Measurements from ENCODE around the gene RSPO1.
"Not testable (repeated sequence)": the region's sequence is repeated elsewhere in the genome, so short reads cannot be mapped to it uniquely, and the experiment has no call there.

RSPO1 gene, protein sequence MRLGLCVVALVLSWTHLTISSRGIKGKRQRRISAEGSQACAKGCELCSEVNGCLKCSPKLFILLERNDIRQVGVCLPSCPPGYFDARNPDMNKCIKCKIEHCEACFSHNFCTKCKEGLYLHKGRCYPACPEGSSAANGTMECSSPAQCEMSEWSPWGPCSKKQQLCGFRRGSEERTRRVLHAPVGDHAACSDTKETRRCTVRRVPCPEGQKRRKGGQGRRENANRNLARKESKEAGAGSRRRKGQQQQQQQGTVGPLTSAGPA

DNA sequence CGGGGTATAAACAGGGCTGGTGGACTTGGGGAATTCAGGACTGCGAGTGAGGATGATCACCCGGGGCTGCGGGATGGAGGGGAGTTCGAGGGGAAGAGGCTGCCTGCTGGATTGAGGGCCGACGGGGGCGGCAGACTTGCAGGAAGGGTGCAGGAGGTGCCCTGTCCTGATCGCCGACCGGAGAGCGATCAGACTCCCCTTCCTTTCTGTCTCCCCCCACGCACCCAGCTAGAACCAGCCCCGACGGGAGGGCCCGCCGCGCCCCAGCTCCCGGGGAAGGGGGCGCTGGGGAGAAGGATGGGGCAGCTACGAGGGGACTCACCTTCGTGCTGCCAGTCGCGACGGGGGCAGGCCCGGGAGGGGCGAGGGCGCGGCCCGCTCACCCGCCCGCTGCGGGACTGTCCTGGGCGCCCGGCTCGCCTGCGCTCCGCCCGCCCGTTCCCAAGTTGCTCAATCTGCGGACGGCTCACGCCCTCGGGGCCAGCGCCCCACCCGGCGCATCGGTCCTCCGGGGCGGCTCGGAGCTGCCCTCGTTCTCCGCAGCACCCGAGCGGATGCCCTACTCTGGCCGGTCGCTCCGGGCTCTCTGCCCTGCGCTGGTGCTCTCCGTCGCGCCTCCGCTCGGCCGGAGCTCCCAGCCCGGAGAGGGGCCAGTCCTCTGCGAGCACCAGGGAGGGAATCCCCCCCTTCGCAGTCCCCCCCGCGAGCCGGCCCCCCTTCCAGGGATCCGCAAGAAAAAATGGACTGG lies at the start of gene RSPO1:
Gene RSPO1, minus strand, starts transcription at position 649 of the 748 bp plus-strand sequence. CDS start 5,231 bp downstream, outside the sequence.
- DNase-seq (ENCODE audit: low read depth): no peak

DNA sequence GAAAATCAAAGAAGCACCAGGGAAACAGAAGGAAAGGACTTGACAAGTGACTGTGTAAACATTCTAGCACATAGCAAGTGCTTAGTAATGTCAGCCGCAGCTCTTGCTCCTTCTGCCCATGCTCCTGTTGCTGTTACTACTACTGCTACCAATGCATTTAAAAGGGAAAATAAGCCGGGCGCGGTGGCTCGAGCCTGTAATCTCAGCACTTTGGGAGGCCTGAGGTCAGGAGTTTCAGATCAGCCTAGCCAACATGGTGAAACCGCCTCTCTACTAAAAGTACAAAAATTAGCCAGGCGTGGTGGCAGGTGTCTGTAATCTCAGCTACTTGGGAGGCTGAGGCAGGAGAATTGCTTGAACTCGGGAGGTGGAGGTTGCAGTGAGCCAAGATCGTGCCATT lies 49.5 kb upstream of the RSPO1 start:
- DNase-seq (ENCODE audit: low read depth): not testable (repeated sequence)

DNA sequence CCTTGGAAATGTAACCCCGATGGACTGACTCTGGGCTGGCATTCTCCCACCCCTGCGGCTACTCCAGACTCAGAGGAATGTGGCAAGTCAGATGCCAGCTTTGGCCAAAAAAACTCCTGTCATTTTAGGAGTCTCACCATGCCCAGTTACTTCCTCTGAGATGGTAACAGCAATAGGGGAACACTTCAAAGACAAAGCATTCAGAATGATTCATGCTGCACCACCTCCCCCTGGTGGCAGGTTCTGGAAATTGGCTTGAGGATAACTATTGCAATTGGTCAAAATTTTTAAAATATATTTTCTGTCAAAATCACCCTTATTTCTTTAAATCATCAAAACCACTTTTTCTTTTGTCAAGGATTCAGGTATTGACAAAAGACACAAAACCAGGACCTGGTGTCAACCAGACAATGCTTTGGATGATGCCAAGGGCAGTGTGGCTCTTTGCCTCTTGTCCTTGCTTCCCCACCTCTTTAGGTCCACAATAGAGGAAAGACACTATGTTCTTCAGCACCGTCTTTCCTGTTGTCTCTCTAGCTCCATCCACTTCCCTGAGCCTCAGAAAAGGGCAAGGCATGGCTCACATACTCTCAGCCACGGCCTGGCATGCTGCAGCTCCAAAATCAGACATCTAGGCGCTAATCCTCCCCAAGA lies 47.8 kb upstream of the RSPO1 start:
- DNase-seq (ENCODE audit: low read depth): peak; percentile 62

DNA sequence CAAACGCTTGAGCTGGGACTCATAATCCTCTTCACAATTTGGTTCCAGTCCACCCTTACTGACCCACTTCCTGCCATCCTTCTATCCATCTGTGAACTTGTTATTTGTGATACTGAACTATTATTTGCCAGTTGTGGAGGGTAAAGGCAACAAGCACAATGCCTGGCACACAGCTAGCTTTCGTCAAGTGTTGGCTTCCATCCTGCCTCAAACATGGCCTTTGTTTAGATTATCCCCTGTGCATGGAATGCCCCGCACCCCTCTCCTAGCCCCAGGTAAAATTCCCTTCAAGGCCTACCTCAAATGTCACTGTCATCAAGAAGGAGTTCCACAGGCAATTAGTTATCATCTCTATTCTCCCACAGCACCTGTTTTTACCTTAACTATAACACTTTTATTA lies 46.2 kb upstream of the RSPO1 start:
- no peak for DNase-seq (ENCODE audit: low read depth)

DNA sequence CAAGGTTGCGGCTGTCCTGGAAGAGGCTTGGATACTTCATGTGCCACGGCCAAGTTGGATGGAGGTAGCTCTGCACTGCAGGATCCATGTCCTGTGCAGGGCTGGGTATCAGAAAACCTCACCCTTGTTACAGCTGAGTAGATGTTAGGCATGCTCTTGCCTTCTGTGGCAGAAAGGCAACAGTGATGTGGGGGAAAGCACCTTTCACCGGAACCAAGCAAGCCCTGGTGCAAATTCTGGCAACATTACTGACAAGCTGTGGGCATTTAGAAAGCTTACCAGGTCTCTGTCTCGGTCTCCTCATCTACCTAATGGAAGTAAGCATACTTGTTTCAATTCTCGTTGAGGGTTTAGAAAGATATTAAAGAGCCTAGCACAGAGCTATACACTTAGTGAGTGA lies 43.1 kb upstream of the RSPO1 start:
- DNase-seq (ENCODE audit: low read depth): no peak

DNA sequence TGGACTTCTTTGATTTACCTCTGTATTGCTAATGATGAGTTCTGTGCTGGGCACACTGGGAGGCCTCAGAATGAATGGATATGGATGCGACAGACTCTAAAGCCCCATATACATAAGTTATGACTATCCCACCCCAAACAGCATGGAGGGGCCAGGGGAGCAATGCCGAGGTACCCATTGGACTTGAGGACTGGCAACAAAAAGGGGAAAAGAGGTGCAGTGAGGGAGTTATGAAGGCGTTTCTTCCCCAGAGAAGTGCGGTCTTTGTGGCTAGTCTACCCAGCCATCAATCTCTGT lies 42.4 kb upstream of the RSPO1 start:
- no peak for DNase-seq (ENCODE audit: low read depth)

DNA sequence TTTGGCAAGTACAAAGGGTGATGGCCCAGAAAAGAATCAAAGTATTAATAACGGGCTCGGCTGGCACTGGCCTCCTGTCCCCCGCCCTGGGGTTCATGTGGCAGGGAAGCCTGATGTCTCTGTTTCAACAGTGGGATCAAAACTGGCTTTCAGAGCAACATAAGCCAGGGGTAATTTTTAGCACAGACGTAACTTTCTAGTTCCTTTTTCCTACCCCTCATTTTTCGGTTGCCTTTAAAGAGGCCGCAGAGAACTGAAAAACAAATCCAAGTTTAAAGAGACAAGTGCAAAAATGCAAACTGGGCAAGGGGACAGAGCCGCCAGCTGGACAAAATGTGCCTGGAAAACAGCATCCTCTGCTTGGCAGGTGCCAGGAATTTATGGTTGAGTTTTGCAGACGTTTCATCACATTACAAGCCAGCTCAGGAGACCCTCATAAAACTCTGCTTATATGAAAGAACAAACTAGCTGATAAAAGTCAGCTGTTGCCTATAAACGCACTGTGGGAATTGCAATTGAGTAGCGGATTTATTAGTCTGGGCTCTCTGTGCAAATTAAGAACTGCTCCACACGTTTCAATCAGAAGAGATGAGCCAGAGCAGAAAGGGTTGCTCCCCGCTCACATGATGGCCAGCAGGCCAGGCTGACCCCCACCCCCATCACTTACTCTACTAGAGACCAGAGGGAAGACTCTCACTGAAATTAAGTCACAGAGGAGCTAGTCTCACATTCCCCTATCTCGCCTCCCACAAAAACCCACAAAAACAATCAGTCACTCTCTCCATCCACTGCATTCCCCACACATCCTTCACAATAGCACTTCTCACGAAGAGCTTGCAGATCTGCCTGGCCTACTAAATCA lies 41.8 kb upstream of the RSPO1 start:
- DNase-seq (ENCODE audit: low read depth): no peak

DNA sequence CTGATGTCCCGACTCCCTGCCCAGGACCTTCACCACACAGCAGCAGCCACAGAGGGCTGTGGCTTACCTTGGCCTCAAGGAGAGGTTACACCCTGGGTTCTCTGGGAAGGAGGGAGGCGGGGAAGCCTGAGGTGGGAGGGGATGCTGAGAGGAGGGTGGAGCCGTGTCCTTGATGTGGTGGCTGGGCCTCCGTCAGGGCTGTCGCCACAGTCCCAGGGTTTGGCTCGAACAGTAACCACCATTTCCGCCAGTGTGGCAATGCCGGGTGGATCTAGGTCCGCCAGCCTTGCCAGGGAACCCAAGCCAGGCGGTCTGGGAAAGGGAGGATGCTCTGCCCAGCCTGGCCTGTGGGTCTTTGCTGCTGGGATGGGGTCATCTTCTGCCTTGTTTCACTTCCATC lies 39.2 kb upstream of the RSPO1 start:
- DNase-seq (ENCODE audit: low read depth): peak; percentile 46

DNA sequence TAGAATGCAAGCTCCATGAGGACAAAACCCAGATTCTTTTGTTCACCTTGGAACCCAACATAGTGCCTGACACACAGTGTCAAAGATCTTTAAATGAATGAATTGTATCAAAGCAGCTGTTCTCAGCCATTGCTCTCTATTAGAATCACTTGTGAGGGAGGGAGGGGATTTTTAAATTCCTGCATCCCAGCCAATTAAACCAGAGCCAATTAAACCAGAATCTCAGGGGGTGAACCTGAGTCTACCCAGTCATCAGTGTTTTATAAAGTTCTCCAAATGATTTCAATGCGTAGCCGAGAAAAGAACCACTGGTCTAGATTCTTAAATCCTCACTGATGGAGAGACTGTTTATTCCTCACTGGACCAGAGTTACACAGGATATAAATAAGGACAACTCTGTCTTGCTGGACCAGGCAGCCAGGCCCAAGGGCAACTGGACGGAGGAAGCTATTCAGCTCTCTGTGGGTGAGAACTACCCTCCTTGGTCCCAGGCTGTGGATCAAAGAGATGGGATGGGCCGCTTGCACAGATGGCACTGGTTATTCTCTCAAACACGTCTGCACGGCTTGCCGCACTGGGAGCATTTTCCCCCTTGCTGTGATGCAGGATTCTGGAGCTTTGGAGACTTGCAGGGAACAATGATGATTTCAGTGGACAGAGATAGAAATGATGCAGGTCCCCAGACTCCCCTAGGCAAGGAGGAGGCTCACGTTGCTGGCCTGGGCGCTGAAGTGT lies 37.6 kb upstream of the RSPO1 start:
- DNase-seq (ENCODE audit: low read depth): no peak

DNA sequence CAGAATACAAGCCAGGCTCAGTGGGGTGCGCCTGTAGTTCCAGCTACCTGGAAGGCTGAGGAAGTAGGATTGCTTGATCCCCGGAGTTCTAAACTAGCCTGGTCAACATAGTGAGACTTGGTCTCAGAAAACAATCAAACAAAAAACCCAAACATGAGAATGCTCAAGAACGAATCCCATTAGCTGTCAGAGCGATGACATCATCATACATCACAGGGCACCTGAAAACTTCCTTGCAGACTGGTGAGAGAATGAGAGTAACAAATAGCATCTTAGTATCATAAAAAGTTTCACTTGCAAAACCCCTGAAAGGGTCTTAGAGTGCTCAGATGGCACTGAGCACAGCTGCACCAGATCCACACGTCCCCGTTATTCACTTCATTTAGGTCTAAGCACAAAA lies 36.6 kb upstream of the RSPO1 start:
- DNase-seq (ENCODE audit: low read depth): no peak

DNA sequence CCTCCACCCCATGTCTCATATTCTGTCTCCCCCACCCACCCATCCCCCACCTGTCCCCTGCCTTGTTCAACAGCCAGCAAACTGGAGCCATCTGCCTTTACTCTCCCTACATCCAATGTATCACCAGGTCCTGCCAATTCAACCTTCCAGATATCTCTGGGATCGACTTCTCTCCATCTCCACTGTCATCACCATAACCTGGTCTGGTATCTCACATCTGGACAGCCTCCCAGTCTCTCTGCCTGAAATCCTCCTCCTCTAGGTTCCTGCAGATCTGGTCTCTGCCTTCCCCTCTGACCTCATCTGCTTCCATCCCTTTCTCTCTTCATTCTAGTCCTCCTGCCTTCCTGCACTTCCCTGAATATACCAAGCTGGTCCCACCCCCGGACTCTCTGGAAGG lies 35.4 kb upstream of the RSPO1 start:
- no peak for DNase-seq (ENCODE audit: low read depth)

DNA sequence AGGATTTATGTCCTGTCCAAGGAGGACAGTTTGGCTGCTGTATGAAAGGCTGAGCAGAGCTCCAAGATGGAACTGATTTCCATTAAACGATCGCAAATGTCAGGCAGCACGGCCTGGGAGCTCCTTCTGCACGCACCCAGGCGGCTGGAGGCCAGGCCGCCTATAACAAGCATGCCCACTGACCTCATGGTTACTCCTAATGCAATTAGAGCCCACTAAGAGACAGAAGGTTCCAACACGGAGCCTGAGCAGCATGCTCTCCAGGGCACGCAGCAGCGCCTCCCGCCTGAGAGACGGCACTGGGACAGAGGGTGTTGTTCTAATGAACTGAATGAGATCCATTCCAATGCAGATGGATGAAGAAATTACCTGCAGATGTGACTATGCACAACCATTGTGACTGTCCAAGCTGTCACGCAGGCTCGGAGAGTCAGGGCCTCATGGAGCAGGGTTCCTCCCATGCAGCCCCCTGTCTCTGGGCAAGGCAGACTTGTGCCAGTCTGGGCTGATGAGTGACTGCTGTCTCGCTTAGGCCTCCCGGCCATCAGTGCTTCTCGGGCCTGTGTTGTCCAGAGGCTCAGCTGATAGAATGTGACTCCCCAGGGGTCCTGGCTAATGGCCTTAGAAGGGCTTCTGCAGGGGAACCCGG lies 32.5 kb upstream of the RSPO1 start:
- DNase-seq (ENCODE audit: low read depth): no peak

DNA sequence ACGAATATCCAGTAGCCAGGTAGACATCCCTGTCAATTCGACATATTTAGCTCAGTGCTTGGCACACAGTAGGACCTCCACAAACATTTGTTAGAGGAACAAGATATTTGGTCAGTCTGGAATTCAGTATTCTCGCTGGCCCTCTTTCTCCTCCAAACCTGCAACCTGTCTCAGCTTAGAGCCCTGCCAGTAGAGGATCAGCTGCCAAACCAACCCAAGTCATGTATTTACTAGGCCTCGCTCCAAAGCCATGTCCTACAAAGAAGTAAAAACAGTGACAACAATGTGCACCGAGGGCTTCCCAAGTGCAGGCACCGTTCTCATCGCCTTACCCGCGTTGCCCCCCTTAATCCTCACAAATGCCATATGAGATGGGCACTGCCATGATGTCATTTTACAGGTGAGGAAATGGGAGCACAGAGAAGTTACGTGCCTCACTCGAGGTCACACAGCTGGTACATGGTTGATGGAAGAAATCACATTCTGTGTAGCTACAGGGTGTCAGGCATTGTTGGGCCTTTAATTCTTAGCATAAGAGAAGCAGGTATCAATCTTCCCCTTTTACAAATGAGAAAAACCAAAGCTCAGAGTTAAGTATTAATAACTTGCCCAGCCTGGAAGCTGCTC lies 31.7 kb upstream of the RSPO1 start:
- DNase-seq (ENCODE audit: low read depth): no peak

DNA sequence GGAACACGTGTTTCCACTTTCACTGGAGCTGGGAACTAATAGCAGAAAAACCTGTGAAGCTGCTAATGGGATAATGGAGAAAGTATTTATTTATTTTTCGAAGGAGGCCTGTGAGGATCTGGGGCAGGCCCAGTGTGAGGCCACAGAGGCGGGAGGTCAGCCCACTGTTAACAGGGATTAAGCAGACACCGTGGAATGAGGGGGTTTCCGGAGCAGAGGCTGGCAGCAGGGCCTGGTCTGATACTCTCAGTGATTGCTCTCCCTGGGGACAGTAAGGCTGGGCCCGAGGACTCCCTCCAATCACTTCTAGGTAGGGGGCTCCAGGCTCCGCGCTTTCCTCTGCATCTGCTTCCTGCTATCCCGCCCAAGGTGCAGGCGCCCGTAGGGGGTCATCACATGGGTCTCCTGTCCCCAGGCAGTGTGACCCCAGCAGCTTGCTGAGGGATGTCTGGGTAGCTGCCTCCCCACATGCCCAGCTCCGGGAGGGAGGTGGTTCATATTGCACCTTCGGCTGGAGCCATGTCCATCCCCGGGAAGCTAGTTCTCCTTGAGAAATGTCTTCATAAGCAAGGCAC lies 28.8 kb upstream of the RSPO1 start:
- no peak for DNase-seq (ENCODE audit: low read depth)

DNA sequence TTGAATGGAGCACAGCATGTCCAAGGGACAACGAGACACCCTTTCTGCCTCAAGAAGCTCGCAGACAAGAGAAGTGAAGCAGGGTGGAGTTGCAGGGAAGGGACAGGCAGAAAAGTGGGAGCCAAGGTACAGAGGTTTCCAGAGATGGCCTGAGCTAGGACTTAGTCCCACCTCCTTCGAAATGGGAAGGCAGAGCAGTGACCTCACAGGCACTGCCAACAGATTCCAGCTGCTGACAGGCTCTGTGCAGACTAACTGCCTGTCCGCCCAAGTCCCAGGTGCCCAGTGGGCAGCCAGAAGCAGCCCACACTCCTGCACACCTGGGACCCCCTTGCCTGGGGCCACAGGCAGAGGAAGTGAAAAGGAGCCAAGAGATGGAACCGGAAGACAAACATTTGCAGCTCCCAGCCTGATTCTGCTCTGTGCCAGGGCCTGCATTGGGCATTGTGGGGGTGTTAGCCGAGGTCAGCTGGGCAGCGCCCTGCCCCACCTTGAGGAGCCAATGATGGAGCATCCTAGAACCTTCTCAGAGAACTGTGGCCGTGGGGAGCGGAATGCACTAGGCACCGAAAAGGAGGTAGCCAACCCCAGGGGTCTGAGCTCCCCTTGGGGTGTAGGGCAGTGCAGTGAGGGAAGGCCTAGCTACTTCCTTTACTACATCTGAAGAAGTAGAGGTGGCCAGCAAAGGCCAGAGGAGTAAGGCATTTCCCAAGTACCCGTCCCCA lies 27.5 kb upstream of the RSPO1 start:
- no peak for DNase-seq (ENCODE audit: low read depth)

DNA sequence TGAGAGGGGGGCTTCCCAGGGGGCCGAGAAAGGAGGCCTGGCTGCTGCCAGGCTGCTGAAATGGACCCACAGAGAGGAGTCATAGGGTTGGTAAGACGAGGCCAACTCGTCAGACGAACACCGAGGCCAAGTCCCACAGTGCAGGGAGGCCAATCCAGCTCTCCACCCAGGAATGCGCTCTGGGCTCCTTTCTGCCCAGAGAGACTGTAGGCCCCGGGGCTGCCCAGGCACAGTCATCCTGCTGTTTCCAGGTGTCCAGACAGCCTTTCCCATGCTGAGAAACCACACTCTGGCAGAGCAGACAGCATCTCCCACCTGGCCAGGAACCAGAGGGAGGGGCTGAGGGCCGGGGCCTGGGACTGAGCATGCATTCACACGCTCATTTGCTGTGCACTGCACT lies 26.7 kb upstream of the RSPO1 start:
- DNase-seq (ENCODE audit: low read depth): no peak

DNA sequence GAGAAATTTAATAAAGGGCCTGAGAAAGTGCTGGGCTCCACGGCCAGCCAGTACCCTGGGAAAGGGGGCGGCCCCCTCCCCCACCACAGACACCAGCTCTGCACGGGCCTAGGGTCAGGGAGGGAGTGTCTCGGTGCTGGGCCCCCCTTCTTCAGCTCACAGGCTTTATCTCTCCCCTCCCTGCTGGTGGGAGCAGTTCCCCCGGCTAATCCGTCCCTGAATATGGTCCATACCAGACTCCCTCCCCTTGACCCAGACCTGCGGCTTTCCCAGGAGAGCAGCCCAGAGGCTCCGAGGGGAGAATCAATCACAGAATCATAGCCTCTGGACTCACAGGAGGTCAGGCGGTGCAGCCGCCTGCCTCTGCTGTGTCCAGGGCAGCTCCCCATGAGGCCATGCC lies 26.0 kb upstream of the RSPO1 start:
- no peak for DNase-seq (ENCODE audit: low read depth)

DNA sequence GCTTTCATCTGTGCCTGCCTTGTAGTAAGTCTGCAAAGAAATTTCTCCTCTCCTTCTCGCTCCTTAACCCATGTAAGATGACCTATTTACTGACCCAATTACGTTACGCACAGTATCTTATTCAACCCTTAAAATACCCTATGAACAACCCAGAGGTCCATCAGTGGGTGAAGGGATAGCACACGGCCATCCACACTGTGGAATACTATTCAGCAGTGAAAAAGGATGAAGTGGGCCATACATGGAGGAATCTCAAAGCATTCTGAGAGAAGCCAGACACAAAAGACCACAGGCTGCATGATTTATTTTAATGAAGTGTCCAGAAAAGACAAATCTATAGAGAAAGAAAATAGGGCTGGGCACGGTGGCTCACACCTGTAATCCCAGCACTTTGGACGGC lies 23.8 kb upstream of the RSPO1 start:
- DNase-seq (ENCODE audit: low read depth): no peak

DNA sequence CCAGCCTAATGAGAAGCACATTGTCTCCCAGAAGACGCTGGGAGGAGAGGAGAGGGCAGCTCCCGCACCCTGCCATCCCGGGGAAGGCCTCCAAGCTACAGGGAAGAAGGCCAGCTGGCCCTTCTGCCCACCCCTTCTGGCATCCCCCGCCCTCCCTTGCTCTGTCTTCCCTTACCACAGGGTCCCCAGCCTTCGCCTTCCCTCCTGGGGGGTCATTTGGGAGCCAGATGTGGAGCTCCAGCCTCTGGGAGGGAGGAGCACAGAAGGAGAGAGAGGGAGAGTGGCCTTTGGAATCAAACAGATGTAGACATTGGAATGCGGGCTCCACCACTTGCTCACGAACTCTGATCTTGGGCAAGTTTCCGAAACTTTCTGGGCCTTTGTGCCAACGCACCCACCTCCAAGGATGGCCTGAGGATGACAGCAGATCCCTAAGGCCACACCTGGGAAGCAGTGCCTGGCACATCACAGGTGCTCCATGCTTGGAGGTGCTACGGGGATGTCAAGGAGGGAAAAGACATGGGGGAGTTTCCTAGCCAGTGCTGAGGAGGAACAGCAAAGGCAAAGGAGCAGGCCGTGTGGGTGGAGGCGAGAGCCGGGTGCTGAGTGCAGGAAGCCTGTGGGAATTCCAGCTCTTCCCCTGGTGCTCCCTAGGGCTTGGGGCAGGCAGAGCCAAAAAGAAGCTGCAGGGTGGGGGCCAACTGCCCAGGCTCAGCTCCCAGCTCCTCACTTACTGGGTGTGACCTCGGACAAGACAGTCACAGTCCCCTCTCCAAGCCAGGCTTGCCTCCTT lies 23.1 kb upstream of the RSPO1 start:
- DNase-seq (ENCODE audit: low read depth): no peak

Data from activated T-cell treated with anti-CD3 and anti-CD28 coated beads for 24 hours (primary cell).